Fibroblast of peridontal ligament (primary cell): ENCODE measurements around the gene SH3RF1.
"Not testable (repeated sequence)": the region's sequence is repeated elsewhere in the genome, so short reads cannot be mapped to it uniquely, and the experiment has no call there.

Experiments used
- DNase-seq: peaks from one replicate; pipeline ENCODE4 v3.0.0-alpha.2; 2010; ENCODE audit errors: extremely low read depth

SH3RF1 gene

GRCh38 chr4:169200361-169201030 lies 70.3 kb downstream of the SH3RF1 start:
- no peak for DNase-seq

GRCh38 chr4:169199184-169199583 lies 71.6 kb downstream of the SH3RF1 start:
- DNase-seq = no peak

- no peak for DNase-seq
Measured at GRCh38 chr4:169198167-169198566, 72.6 kb downstream of the SH3RF1 start.

GRCh38 chr4:169197206-169197605 lies 73.5 kb downstream of the SH3RF1 start:
- not testable (repeated sequence) for DNase-seq

GRCh38 chr4:169195032-169195431 lies 75.7 kb downstream of the SH3RF1 start:
- no peak for DNase-seq

GRCh38 chr4:169189968-169190367 lies 80.8 kb downstream of the SH3RF1 start:
- not testable (repeated sequence) for DNase-seq

GRCh38 chr4:169189372-169189771 lies 81.4 kb downstream of the SH3RF1 start:
- DNase-seq = no peak

GRCh38 chr4:169188204-169188603 lies 82.6 kb downstream of the SH3RF1 start:
- no peak for DNase-seq

- DNase-seq = peak; percentile 64
Measured at GRCh38 chr4:169185133-169185956, 85.4 kb downstream of the SH3RF1 start.

- DNase-seq = no peak
Measured at GRCh38 chr4:169184686-169185085, 86.1 kb downstream of the SH3RF1 start.

GRCh38 chr4:169184236-169184635 lies 86.5 kb downstream of the SH3RF1 start:
- DNase-seq = peak; percentile 71

- DNase-seq = no peak
Measured at GRCh38 chr4:169183581-169183980, 87.2 kb downstream of the SH3RF1 start.

- DNase-seq = peak; percentile 76
Measured at GRCh38 chr4:169179609-169180521, 90.9 kb downstream of the SH3RF1 start.

GRCh38 chr4:169178092-169178491 lies 92.7 kb downstream of the SH3RF1 start:
- DNase-seq = not testable (repeated sequence)

- DNase-seq = no peak
Measured at GRCh38 chr4:169175476-169175875, 95.3 kb downstream of the SH3RF1 start.

- DNase-seq = no peak
Measured at GRCh38 chr4:169175035-169175434, 95.7 kb downstream of the SH3RF1 start.

GRCh38 chr4:169174247-169174646 lies 96.5 kb downstream of the SH3RF1 start:
- no peak for DNase-seq

GRCh38 chr4:169167957-169168858 lies 102.5 kb downstream of the SH3RF1 start:
- DNase-seq = no peak

GRCh38 chr4:169164669-169165415 lies 105.9 kb downstream of the SH3RF1 start:
- peak; percentile 63 for DNase-seq

GRCh38 chr4:169163947-169164668 lies 106.6 kb downstream of the SH3RF1 start:
- DNase-seq = no peak
